ENCODE results near the gene ELMO1. TPM values are rescaled to one million over a fixed set of nuclear protein-coding genes. Genes with fewer than 3 reads are reported as not detected.

Gene ELMO1
- total and polyA plus RNA-seq, 4 donors: 6.7 to 51.5 (median 14.8) TPM

DNA sequence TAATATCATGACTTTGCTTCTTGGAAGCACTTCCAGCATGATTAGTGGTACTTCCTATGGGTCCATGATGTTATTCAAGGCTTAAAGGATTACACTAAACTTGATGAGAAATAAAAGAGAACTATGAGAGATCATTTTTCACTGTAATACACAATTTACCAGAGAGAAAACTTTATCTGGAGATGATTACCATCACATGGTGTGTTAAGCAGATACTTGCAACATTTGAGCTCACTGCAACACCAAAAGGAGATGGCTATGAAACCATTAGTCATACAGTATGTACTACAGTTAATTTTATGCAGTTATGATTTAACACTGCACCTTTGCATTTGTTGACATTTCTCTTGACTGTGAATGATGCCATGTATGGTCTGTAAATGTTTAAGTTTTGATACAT, 413.0 kb downstream of the ELMO1 start:
- peaks cover 0 to 5% (median under 1%) of the 10 kb centered on the region in 4 donors for H3K36me3 ChIP-seq (ENCODE audit: control insufficient read depth in 4 of 4, insufficient read depth in 3 of 4, low read depth in 1 of 4, low read length in 3 of 4)
- no peaks in the 10 kb centered on the region for H3K27me3 ChIP-seq (ENCODE audit: control insufficient read depth in 4 of 4, insufficient read depth in 4 of 4, low read length in 3 of 4)
- H3K9me3 ChIP-seq (ENCODE audit: control insufficient read depth in 4 of 4, low read length in 3 of 4): peaks cover 0 to 9% (median 2%) of the 10 kb centered on the region in 4 donors
- H3K9ac ChIP-seq (ENCODE audit: low read depth in 1 of 2, low read length in 2 of 2): no peak overlapping the region
- H3K27ac ChIP-seq (ENCODE audit: low read depth in 1 of 2, low read length in 2 of 2): no peak overlapping the region
- no peak overlapping the region for H3K4me3 ChIP-seq (ENCODE audit: low read depth in 1 of 3, low read length in 3 of 3)
- no peaks in the 10 kb centered on the region for H3K4me1 ChIP-seq (ENCODE audit: control insufficient read depth in 4 of 4, insufficient read depth in 4 of 4, low read length in 3 of 4)
- TF ChIP-seq, protein P1, sequence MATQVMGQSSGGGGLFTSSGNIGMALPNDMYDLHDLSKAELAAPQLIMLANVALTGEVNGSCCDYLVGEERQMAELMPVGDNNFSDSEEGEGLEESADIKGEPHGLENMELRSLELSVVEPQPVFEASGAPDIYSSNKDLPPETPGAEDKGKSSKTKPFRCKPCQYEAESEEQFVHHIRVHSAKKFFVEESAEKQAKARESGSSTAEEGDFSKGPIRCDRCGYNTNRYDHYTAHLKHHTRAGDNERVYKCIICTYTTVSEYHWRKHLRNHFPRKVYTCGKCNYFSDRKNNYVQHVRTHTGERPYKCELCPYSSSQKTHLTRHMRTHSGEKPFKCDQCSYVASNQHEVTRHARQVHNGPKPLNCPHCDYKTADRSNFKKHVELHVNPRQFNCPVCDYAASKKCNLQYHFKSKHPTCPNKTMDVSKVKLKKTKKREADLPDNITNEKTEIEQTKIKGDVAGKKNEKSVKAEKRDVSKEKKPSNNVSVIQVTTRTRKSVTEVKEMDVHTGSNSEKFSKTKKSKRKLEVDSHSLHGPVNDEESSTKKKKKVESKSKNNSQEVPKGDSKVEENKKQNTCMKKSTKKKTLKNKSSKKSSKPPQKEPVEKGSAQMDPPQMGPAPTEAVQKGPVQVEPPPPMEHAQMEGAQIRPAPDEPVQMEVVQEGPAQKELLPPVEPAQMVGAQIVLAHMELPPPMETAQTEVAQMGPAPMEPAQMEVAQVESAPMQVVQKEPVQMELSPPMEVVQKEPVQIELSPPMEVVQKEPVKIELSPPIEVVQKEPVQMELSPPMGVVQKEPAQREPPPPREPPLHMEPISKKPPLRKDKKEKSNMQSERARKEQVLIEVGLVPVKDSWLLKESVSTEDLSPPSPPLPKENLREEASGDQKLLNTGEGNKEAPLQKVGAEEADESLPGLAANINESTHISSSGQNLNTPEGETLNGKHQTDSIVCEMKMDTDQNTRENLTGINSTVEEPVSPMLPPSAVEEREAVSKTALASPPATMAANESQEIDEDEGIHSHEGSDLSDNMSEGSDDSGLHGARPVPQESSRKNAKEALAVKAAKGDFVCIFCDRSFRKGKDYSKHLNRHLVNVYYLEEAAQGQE (IDR thresholded peaks at IDR 0.05): no peak
- TF ChIP-seq, protein P2, sequence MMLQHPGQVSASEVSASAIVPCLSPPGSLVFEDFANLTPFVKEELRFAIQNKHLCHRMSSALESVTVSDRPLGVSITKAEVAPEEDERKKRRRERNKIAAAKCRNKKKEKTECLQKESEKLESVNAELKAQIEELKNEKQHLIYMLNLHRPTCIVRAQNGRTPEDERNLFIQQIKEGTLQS (IDR thresholded peaks at IDR 0.05): no peak
- TF ChIP-seq JUND (IDR thresholded peaks at IDR 0.05) (no peak), EGR1 (IDR thresholded peaks at IDR 0.05; ENCODE audit: low read depth in 2 of 2) (no peak), RAD21 (IDR thresholded peaks at IDR 0.05) (no peak), RXRA (IDR thresholded peaks at IDR 0.05) (no peak), FOXA2 (IDR thresholded peaks at IDR 0.05) (no peak), HNF4G (IDR thresholded peaks at IDR 0.05) (no peak), TAF1 (conservative IDR thresholded peaks at IDR 0.05) (no peak), FOXA1 (IDR thresholded peaks at IDR 0.05) (no peak), NR2F2 (IDR thresholded peaks at IDR 0.05) (no peak), SP1 (IDR thresholded peaks at IDR 0.05) (no peak)
- TF ChIP-seq, protein P3, sequence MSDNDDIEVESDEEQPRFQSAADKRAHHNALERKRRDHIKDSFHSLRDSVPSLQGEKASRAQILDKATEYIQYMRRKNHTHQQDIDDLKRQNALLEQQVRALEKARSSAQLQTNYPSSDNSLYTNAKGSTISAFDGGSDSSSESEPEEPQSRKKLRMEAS (IDR thresholded peaks at IDR 0.05): no peak
- no peak for DNase-seq (ENCODE audit: low spot score)

DNA sequence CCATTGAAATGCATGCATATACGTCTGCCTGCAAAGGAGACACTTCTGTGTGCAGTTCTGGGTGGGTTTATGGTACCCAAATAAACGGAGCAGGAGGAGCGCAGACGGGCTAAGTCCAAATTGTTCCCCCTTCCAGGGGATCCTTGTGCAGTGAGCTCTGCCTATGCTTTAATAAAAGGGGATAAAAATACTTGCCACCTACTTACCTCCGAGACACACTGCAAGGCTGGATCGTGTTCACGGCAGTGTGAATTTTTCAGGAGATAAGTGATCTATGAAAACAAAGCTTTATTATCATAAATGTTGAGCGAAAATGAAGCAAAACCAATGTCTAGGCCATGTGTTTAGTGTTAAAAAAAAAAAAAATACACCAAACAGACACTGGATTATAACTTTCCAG, 415.5 kb downstream of the ELMO1 start:
- Histone ChIP-seq H3K27me3 (ENCODE audit: control insufficient read depth in 4 of 4, insufficient read depth in 4 of 4, low read length in 3 of 4) (no peaks in the 10 kb centered on the region), H3K27ac (ENCODE audit: low read depth in 1 of 2, low read length in 2 of 2) (no peak overlapping the region), H3K9ac (ENCODE audit: low read depth in 1 of 2, low read length in 2 of 2) (no peak overlapping the region), H3K36me3 (ENCODE audit: control insufficient read depth in 4 of 4, insufficient read depth in 3 of 4, low read depth in 1 of 4, low read length in 3 of 4) (peaks cover 0 to 2% (median 0%) of the 10 kb centered on the region in 4 donors), H3K4me1 (ENCODE audit: control insufficient read depth in 4 of 4, insufficient read depth in 4 of 4, low read length in 3 of 4) (no peaks in the 10 kb centered on the region), H3K4me3 (ENCODE audit: low read depth in 1 of 3, low read length in 3 of 3) (no peak overlapping the region), H3K9me3 (ENCODE audit: control insufficient read depth in 4 of 4, low read length in 3 of 4) (no peaks in the 10 kb centered on the region)
- no peak for DNase-seq (ENCODE audit: low spot score)
- no peak for TF ChIP-seq GABPA (IDR thresholded peaks at IDR 0.05 in 1 of 2, conservative IDR thresholded peaks at IDR 0.05 in 1 of 2)
- no peak for TF ChIP-seq JUND (IDR thresholded peaks at IDR 0.05)
- TF ChIP-seq FOXA2 (IDR thresholded peaks at IDR 0.05): no peak
- no peak for TF ChIP-seq HNF4G (IDR thresholded peaks at IDR 0.05)
- TF ChIP-seq NR2F2 (IDR thresholded peaks at IDR 0.05): no peak
- no peak for TF ChIP-seq YY1 (IDR thresholded peaks at IDR 0.05)
- TF ChIP-seq, protein P1 (IDR thresholded peaks at IDR 0.05): no peak
- TF ChIP-seq SP1 (IDR thresholded peaks at IDR 0.05): no peak
- TF ChIP-seq, protein P2 (IDR thresholded peaks at IDR 0.05): no peak
- TF ChIP-seq FOXA1 (IDR thresholded peaks at IDR 0.05): no peak
- 95% methylated on average over 8 of the region's 8 CpGs for WGBS

All from liver (tissue), 9 donors.